Measurements from ENCODE around the gene CENPU.
"Not testable (repeated sequence)": the region's sequence is repeated elsewhere in the genome, so short reads cannot be mapped to it uniquely, and the experiment has no call there.

CENPU gene

DNA sequence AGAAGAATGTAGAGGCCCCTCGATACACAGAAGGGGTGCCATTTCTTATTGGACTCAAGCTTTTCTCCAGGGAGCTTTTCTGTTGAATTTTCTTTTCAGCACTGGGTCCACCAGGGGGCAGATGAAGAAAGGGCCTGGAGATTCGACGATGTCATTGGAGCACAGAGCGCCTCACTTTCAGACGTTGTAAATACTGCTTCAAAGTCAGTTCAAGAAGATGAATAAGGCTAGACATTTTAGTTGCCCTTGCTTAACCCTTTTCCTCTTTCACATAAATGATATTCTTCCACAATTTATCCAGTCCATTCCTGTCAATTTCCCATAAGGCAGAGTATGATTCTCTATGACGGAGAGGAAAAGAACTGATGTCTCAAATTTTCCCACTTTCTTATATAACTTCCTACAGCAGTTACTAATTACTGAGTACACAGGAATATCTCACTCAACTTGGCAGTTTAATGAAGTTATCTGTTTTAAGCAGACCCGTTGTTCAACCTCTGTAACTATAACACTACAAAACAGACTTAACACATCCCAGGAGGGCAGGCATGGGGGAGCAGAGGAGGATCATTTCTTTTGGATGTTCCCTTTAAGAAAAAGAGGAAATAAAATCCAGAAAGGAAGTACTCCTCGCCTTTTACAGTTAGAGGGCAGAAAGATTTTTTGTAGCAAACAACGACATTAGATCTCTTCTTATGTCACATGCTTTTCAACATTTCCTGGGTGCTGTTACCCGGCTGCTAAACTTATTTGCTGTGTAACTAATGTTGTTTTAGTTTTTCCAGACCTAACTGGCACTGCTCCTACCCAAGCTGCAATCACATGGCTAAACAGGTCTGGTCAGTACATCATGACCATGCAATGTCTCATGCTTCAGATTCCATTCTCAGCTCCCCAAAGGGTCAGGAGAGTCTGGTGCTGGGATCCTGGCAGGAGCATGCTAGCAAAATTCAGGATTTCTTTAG lies 12.2 kb upstream of the CENPU start:
- H3K27me3 ChIP-seq (ENCODE audit: insufficient read depth, poor library complexity, severe bottlenecking) = no peaks in the 10 kb centered on the region
- TF ChIP-seq, protein P1, sequence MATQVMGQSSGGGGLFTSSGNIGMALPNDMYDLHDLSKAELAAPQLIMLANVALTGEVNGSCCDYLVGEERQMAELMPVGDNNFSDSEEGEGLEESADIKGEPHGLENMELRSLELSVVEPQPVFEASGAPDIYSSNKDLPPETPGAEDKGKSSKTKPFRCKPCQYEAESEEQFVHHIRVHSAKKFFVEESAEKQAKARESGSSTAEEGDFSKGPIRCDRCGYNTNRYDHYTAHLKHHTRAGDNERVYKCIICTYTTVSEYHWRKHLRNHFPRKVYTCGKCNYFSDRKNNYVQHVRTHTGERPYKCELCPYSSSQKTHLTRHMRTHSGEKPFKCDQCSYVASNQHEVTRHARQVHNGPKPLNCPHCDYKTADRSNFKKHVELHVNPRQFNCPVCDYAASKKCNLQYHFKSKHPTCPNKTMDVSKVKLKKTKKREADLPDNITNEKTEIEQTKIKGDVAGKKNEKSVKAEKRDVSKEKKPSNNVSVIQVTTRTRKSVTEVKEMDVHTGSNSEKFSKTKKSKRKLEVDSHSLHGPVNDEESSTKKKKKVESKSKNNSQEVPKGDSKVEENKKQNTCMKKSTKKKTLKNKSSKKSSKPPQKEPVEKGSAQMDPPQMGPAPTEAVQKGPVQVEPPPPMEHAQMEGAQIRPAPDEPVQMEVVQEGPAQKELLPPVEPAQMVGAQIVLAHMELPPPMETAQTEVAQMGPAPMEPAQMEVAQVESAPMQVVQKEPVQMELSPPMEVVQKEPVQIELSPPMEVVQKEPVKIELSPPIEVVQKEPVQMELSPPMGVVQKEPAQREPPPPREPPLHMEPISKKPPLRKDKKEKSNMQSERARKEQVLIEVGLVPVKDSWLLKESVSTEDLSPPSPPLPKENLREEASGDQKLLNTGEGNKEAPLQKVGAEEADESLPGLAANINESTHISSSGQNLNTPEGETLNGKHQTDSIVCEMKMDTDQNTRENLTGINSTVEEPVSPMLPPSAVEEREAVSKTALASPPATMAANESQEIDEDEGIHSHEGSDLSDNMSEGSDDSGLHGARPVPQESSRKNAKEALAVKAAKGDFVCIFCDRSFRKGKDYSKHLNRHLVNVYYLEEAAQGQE (IDR thresholded peaks at IDR 0.05; ENCODE audit: insufficient replicate concordance, low read depth) = no peak
- TF ChIP-seq CTCF (IDR thresholded peaks at IDR 0.05; ENCODE audit: insufficient read depth, low read length) = peak; percentile 65
- peak; percentile 21; the same call in 1 of the 2 replicates for TF ChIP-seq GABPA (IDR thresholded peaks at IDR 0.05; ENCODE audit: low read depth)
- TF ChIP-seq POLR2AphosphoS5 (IDR thresholded peaks at IDR 0.05; ENCODE audit: low read depth) = peak; percentile 41; the same call in 1 of the 2 replicates
- peak; percentile 70; the same call in 1 of the 2 replicates for TF ChIP-seq SPI1 (IDR thresholded peaks at IDR 0.05; ENCODE audit: borderline replicate concordance, low read depth)
- peak; percentile 58 to 90 for DNase-seq (ENCODE audit: low read depth in 1 of 2, low spot score in 1 of 2)
- no peak overlapping the region for H3K4me3 ChIP-seq (replicated peaks; ENCODE audit: insufficient read depth, low read length)
- H3K27ac ChIP-seq (replicated peaks) = peak overlapping the region; percentile 85

- Histone ChIP-seq H3K27me3 (ENCODE audit: insufficient read depth, poor library complexity, severe bottlenecking) (no peaks in the 10 kb centered on the region), H3K27ac (replicated peaks) (no peak overlapping the region), H3K4me3 (replicated peaks; ENCODE audit: insufficient read depth, low read length) (no peak overlapping the region)
- TF ChIP-seq, protein P1 (IDR thresholded peaks at IDR 0.05; ENCODE audit: insufficient replicate concordance, low read depth) = no peak
- no peak for TF ChIP-seq CTCF (IDR thresholded peaks at IDR 0.05; ENCODE audit: insufficient read depth, low read length)
- no peak for TF ChIP-seq GABPA (IDR thresholded peaks at IDR 0.05; ENCODE audit: low read depth)
- TF ChIP-seq SPI1 (IDR thresholded peaks at IDR 0.05; ENCODE audit: borderline replicate concordance, low read depth) = no peak
- no peak for TF ChIP-seq POLR2AphosphoS5 (IDR thresholded peaks at IDR 0.05; ENCODE audit: low read depth)
- no peak for DNase-seq (ENCODE audit: low read depth in 1 of 2, low spot score in 1 of 2)
Measured at GRCh38 chr4:184744236-184744635, 10.3 kb upstream of the CENPU start.

- no peak overlapping the region for H3K4me3 ChIP-seq (replicated peaks; ENCODE audit: insufficient read depth, low read length)
- TF ChIP-seq SPI1 (IDR thresholded peaks at IDR 0.05; ENCODE audit: borderline replicate concordance, low read depth) = no peak
- no peaks in the 10 kb centered on the region for H3K27me3 ChIP-seq (ENCODE audit: insufficient read depth, poor library complexity, severe bottlenecking)
- H3K27ac ChIP-seq (replicated peaks) = no peak overlapping the region
- DNase-seq (ENCODE audit: low read depth in 1 of 2, low spot score in 1 of 2) = no peak
Measured at GRCh38 chr4:184743650-184744049, 9.8 kb upstream of the CENPU start.

DNA sequence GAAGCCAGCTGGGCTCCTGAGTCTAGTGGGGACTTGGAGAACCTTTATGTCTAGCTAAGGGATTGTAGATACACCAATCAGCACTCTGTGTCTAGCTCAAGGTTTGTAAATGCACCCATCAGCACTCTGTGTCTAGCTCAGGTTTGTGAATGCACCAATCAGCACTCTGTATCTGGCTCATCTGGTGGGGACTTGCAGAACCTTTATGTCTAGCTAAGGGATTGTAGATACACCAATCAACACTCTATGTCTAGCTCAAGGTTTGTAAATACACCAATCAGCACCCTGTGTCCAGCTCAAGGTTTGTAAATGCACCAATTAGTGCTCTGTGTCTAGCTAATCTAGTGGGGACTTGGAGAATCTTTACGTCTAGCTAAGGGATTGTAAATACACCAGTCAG lies 7.8 kb upstream of the CENPU start:
- not testable (repeated sequence) for H3K27ac ChIP-seq (replicated peaks); H3K27me3 ChIP-seq (ENCODE audit: insufficient read depth, poor library complexity, severe bottlenecking); DNase-seq (ENCODE audit: low read depth in 1 of 2, low spot score in 1 of 2); H3K4me3 ChIP-seq (replicated peaks; ENCODE audit: insufficient read depth, low read length)
